Uterus (tissue), 4 donors: ENCODE measurements around the gene SHROOM1. TPM values are rescaled to one million over a fixed set of nuclear protein-coding genes. Genes with fewer than 3 reads are reported as not detected.

ENCODE experiments used
- DNase-seq, 2 donors: peaks; one replicate each; pipeline ENCODE4 v3.0.0-alpha.2; 2019 to 2020
- H3K27ac ChIP-seq, 2 donors: fragments of 200-600 bp; sonication (generic); 1 replicate in 1 of 2; 2 replicates in 1 of 2; pipeline ENCODE4 v1.5.1; 2016 to 2018
- H3K27me3 ChIP-seq, 2 donors: fragments of 200-600 bp; sonication (generic); one replicate each; pipeline ENCODE4 v1.5.1; 2018 to 2019; ENCODE audit warnings: control low read depth in 1 of 2
- H3K36me3 ChIP-seq, 2 donors: fragments of 200-600 bp; sonication (generic); one replicate each; pipeline ENCODE4 v1.5.1; 2019; ENCODE audit warnings: control low read depth in 1 of 2
- H3K4me1 ChIP-seq, 2 donors: fragments of 200-600 bp; sonication (generic); one replicate each; pipeline ENCODE4 v1.5.1; 2018 to 2019; ENCODE audit warnings: control low read depth in 1 of 2
- H3K4me3 ChIP-seq, 2 donors: fragments of 200-600 bp; sonication (generic); 1 replicate in 1 of 2; 2 replicates in 1 of 2; pipeline ENCODE4 v1.5.1; 2018 to 2019; ENCODE audit warnings: mild to moderate bottlenecking in 1 of 2
- H3K9me3 ChIP-seq, 2 donors: fragments of 200-600 bp; sonication (generic); one replicate each; pipeline ENCODE4 v1.5.1; 2019; ENCODE audit warnings: control low read depth in 1 of 2
- CTCF ChIP-seq, 4 experiments: fragments of 200-600 bp in 2 of 4; fragments of 450-650 bp in 2 of 4; sonication (generic) in 2 of 4; IDR thresholded peaks; one replicate each; pipeline ENCODE4 v1.5.1; 2016 to 2019; ENCODE audit warnings: antibody characterized with exemption in 4 of 4, mild to moderate bottlenecking in 2 of 4, moderate library complexity in 1 of 4
- POLR2A ChIP-seq, 2 donors: fragments of 450-650 bp; IDR thresholded peaks; one replicate each; pipeline ENCODE4 v1.6.1; 2016; ENCODE audit warnings: antibody characterized with exemption in 2 of 2, mild to moderate bottlenecking in 1 of 2, moderate library complexity in 1 of 2
- intact Hi-C: fragments of 100-400 bp; cut with DNase I; formaldehyde crosslinking; loops from one replicate; pipeline ENCODE4 v1.15.1; 2023; ENCODE audit warnings: low total_unique reads
- total RNA-seq, 4 donors: library from RNA; depleted of rRNA in 3 of 4; stranded (reverse); fragments of >200 nt in 3 of 4; gene quantifications; one replicate each; pipeline versions ENCODE4 v1.1.0 to v1.2.4, GENCODE V29; 2014 to 2023
- donor health status: DM: yes; HTN: yes; CAD: no.

The SHROOM1 gene
- total RNA-seq, 4 donors from 2014 or later: 5.0 to 28.0 (median 12.3) TPM

DNA sequence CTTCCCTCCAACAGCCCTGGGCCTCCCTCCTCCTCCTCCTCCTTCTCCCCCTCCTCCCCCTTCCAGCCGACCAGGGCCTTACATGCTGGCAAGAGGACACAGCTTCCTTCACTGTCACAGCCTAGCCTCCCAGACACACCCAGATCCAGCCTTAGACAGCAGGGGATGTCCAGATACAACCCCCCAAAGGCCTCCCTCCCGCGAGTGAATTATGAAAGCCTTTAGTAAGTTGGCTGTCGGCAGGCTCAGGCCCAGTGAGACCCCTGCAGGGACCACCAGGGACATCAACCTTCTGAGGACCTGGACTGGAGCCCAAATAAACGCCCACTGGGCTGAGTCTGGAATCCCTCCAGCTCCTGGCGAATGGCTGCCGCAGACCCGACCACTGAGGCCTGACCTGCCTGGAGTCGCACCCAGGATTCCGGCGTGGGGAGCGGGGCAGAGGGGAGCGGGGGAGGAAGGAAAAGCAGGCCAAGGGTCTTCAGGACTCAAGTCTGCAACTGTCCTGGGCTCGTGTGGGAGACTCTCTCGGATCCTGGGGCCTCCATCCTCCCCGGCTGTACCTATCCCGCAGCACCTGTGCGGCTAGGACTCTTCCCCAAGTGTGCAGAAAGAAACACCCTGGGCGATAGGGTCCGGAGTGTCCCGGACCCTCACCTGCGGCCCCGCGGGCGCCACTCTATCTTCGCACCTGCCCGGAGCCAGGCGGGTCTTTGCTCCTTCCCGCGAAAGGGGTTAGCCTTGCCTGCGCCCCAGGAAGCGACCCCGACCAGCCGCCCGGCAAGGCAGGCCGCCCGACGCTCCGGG is 54.1 kb downstream of the SHROOM1 start:
- peak in 1 of 2 donors; percentile 41 for DNase-seq
- TF ChIP-seq POLR2A (IDR thresholded peaks at IDR 0.05): no peak
- no peak for TF ChIP-seq CTCF (IDR thresholded peaks at IDR 0.05)
- H3K27ac ChIP-seq: peak overlapping the region; percentile 81 to 84
- H3K36me3 ChIP-seq: no peaks in the 10 kb centered on the region
- H3K9me3 ChIP-seq: no peaks in the 10 kb centered on the region
- no peaks in the 10 kb centered on the region for H3K27me3 ChIP-seq
- intact Hi-C loops: no loop called here
- peak overlapping the region; percentile 57 to 72 for H3K4me3 ChIP-seq
- H3K4me1 ChIP-seq: peaks cover 0 to 11% of the 10 kb centered on the region in 2 donors

DNA sequence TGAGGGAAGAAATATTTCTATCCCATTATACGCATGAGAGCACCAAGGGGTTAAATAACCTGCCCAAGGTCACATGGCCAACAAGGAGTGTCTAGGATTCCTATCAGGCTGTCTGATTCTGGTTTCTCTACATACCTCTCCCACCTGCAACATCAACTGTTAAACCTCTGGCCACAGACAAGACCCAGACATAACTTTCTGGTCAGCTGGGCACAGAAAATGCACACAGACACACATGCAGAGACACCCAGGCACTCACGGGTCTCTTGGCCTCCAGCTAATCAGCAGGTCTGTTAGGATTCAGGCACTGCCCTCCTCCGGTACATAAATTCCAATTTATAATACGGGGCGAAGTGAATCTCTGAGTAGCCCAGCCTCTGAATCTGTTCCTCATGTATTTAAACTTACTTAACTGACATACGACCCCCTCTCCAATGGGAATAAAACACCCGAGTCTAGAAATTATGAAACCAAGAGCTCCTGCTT is 54.9 kb downstream of the SHROOM1 start:
- no peak for DNase-seq
- no peaks in the 10 kb centered on the region for H3K27me3 ChIP-seq
- peak overlapping the region; percentile 81 to 84 for H3K27ac ChIP-seq
- H3K36me3 ChIP-seq: no peaks in the 10 kb centered on the region
- intact Hi-C loops: no loop called here
- H3K4me1 ChIP-seq: peaks cover 0 to 11% of the 10 kb centered on the region in 2 donors
- no peaks in the 10 kb centered on the region for H3K9me3 ChIP-seq
- H3K4me3 ChIP-seq: no peak overlapping the region
- TF ChIP-seq CTCF (IDR thresholded peaks at IDR 0.05) (no peak), POLR2A (IDR thresholded peaks at IDR 0.05) (no peak)

DNA sequence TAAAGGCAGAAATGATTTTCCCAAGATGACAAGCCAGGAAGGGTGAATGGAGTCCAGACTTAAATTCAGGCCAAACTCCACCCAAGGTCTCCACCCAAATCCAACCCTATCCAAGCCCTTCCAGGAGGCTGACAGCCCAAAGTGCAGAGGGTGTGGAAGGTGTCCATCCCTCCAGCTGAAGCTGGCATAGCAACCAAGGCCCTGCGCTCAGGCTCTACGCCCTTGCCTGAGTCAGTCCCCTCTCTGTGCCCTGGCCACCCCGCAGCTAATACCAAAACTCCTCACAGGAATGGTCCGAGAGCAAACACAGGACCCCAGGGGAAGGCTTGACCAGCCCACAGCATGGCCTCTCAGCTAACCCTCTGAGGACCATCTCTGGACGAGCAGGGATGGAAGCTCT is 55.6 kb downstream of the SHROOM1 start:
- DNase-seq: no peak
- TF ChIP-seq CTCF (IDR thresholded peaks at IDR 0.05) (no peak), POLR2A (IDR thresholded peaks at IDR 0.05) (no peak)
- intact Hi-C loops: no loop called here
- Histone ChIP-seq H3K27ac (no peak overlapping the region), H3K4me3 (no peak overlapping the region), H3K27me3 (no peaks in the 10 kb centered on the region), H3K36me3 (no peaks in the 10 kb centered on the region), H3K4me1 (peaks cover 0 to 11% of the 10 kb centered on the region in 2 donors), H3K9me3 (no peaks in the 10 kb centered on the region)

DNA sequence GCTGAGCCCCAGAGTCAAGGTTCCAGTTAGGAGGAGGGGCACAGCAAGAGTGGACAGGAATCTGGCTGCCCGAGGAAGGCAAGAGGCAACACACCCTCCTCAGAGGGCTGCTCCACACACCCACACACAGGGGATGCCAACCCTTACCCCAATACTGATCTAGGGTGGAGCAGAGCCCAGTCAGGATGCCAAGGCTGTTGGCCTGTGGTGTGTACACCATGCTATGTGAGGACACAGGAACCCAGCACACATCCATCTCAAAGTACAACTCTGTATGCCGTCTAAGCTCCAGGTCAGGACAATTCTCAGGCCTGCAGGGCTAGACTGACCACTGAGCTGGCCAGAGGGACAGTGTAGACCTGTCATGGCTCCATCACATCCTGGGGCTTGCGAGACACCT is 56.0 kb downstream of the SHROOM1 start:
- Histone ChIP-seq H3K27me3 (no peaks in the 10 kb centered on the region), H3K27ac (no peak overlapping the region), H3K4me3 (no peak overlapping the region), H3K4me1 (peaks cover 0 to 11% of the 10 kb centered on the region in 2 donors), H3K36me3 (no peaks in the 10 kb centered on the region), H3K9me3 (no peaks in the 10 kb centered on the region)
- TF ChIP-seq CTCF (IDR thresholded peaks at IDR 0.05) (no peak), POLR2A (IDR thresholded peaks at IDR 0.05) (no peak)
- intact Hi-C loops: no loop called here
- DNase-seq: no peak

DNA sequence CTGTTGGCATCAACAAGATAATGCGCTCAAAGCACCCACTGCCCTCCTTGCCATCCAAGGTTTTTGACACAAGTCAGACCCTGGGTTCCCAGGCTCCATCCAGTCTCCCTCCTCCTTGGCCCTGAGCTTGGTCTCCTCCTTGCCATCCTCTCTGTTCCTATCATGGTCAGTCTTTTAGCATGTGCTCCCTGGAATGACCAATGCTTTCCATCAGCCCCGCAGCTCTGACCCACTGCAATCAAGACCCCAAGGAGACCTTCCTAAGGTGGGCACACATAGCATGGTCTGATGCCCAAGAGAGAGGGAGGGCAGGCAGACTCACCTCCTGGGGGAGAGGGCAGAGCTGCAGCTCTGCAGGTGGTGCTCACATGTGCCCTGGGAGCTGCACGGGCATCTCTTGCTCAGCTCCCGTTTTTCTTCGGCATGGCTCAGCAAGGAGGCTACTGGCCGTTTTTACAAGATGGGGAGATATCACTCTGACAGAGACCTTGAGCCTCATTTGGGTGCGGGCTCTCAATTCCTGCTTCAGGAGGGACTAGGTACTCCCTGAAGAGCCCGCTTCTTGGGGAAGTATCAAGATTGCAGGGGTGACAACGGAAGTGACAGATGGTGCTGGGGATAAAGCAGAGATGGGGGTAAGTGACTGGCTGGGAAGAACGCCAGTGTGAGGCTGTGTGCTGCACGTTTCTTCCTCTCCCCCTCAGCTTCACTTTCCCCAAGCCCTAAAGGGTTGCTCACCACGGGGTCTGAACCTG is 56.7 kb downstream of the SHROOM1 start:
- intact Hi-C loops: no loop called here
- Histone ChIP-seq H3K9me3 (no peaks in the 10 kb centered on the region), H3K36me3 (no peaks in the 10 kb centered on the region), H3K4me1 (peaks cover 0 to 11% of the 10 kb centered on the region in 2 donors), H3K4me3 (no peak overlapping the region), H3K27ac (no peak overlapping the region), H3K27me3 (no peaks in the 10 kb centered on the region)
- DNase-seq: no peak
- no peak for TF ChIP-seq POLR2A (IDR thresholded peaks at IDR 0.05)
- no peak for TF ChIP-seq CTCF (IDR thresholded peaks at IDR 0.05)
